ENCODE measurements around the gene KMT2A. TPM values are rescaled to one million over a fixed set of nuclear protein-coding genes. Genes with fewer than 3 reads are reported as not detected.

KMT2A gene
- total and polyA plus RNA-seq, 8 donors, result 4.5 to 98.2 (median 25.9) TPM

DNA sequence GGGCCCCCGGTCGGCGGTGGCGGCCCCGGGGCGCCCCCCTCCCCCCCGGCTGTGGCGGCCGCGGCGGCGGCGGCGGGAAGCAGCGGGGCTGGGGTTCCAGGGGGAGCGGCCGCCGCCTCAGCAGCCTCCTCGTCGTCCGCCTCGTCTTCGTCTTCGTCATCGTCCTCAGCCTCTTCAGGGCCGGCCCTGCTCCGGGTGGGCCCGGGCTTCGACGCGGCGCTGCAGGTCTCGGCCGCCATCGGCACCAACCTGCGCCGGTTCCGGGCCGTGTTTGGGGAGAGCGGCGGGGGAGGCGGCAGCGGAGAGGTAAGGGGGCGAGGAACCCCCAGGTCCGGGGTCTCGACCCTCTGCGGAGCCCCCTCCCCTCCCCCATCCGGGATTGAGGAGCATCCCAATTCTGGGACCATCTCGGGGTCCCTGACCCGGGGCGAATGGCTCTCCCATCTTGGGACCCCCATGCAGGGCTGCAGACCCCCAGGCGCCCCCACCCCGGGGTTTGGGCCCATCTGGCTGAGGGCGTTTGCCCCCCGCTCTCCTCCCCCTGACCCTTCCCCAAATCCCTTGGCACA is 431 bp downstream of the KMT2A start:
- DNase-seq, result peak in 1 of 2 donors; percentile 67

DNA sequence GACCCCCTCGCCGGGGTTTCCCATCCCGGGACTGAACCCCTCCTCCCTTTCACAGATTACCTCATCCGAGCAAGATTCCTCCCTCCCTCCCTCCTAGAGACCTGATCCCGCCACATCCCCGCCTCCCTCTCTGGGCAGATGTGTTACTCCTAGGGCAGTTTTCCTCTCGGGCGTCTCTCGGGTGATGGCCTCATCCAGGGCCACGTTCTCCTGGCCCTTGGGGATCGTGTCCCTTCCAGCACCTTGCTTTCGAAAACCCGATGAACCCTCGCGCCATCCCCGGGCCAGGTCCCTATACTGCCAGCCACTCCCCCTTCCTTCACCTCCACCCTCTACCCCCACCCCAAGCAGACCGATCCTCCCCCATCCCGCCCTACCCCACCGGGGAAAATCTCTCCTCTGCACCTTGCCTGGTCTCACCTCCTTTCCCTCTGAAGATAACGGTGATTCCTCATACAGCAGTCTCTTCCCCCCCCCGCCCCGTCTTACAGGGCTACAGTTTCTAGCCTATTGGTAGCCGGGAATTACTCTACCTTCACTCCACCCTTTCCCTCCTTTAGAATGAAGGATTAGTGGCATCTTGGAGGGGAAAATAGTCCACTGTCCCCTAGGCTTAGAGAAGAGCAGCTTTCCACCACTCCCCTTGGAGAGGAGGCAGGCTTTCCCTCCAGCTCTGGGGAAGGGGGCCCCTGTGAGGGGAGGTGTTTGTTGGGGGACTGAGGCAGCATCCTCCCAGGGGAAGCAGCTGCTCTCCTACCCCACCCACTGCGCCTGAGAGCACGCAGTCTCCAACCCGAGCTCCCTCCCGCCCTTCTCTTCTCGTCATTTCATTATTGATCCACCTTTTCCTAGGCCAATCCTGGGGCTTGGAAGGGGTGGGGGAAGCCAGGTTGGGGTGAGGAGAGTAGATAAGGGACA is 1.2 kb downstream of the KMT2A start:
- TF ChIP-seq EP300 (IDR thresholded peaks at IDR 0.05), result no peak
- TF ChIP-seq, protein P1, sequence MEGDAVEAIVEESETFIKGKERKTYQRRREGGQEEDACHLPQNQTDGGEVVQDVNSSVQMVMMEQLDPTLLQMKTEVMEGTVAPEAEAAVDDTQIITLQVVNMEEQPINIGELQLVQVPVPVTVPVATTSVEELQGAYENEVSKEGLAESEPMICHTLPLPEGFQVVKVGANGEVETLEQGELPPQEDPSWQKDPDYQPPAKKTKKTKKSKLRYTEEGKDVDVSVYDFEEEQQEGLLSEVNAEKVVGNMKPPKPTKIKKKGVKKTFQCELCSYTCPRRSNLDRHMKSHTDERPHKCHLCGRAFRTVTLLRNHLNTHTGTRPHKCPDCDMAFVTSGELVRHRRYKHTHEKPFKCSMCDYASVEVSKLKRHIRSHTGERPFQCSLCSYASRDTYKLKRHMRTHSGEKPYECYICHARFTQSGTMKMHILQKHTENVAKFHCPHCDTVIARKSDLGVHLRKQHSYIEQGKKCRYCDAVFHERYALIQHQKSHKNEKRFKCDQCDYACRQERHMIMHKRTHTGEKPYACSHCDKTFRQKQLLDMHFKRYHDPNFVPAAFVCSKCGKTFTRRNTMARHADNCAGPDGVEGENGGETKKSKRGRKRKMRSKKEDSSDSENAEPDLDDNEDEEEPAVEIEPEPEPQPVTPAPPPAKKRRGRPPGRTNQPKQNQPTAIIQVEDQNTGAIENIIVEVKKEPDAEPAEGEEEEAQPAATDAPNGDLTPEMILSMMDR (IDR thresholded peaks at IDR 0.05), result no peak
- no peak for TF ChIP-seq POLR2AphosphoS5 (IDR thresholded peaks at IDR 0.05)
- no peak for TF ChIP-seq POLR2A (IDR thresholded peaks at IDR 0.05)
- H3K9me3 ChIP-seq, result no peaks in the 10 kb centered on the region
- no peaks in the 10 kb centered on the region for H3K36me3 ChIP-seq
- H3K27ac ChIP-seq, result peak overlapping the region; percentile 75 to 96 (median 93)
- peaks cover 36 to 74% (median 71%) of the 10 kb centered on the region in 4 donors for H3K4me1 ChIP-seq
- intact Hi-C loops (cut with DNase I; ENCODE audit: low total_unique reads), result no loop called here
- WGBS, 5 donors, result 1% methylated on average over 27 to 28 of the region's 28 CpGs
- no peaks in the 10 kb centered on the region for H3K27me3 ChIP-seq
- peak in 1 of 2 donors; percentile 84 for DNase-seq
- H3K4me3 ChIP-seq, result peak overlapping the region; percentile 92 to 100 (median 98)

More for the DNA sequence above, 431 bp downstream of the KMT2A start:
- WGBS, 5 donors, result 0 to 7% (median 1%) methylated on average over 3 to 55 of the region's 55 CpGs
- H3K27me3 ChIP-seq, result no peaks in the 10 kb centered on the region
- H3K36me3 ChIP-seq, result no peaks in the 10 kb centered on the region
- no peaks in the 10 kb centered on the region for H3K9me3 ChIP-seq
- peaks cover 28 to 68% (median 64%) of the 10 kb centered on the region in 4 donors for H3K4me1 ChIP-seq
- TF ChIP-seq EP300 (IDR thresholded peaks at IDR 0.05) (no peak), POLR2A (IDR thresholded peaks at IDR 0.05) (no peak), POLR2AphosphoS5 (IDR thresholded peaks at IDR 0.05) (no peak)
- TF ChIP-seq, protein P1 (IDR thresholded peaks at IDR 0.05), result no peak
- intact Hi-C loops (cut with DNase I; ENCODE audit: low total_unique reads), result no loop called here
- peak overlapping the region; percentile 75 to 96 (median 93) for H3K27ac ChIP-seq
- H3K4me3 ChIP-seq, result peak overlapping the region; percentile 92 to 100 (median 98)

DNA sequence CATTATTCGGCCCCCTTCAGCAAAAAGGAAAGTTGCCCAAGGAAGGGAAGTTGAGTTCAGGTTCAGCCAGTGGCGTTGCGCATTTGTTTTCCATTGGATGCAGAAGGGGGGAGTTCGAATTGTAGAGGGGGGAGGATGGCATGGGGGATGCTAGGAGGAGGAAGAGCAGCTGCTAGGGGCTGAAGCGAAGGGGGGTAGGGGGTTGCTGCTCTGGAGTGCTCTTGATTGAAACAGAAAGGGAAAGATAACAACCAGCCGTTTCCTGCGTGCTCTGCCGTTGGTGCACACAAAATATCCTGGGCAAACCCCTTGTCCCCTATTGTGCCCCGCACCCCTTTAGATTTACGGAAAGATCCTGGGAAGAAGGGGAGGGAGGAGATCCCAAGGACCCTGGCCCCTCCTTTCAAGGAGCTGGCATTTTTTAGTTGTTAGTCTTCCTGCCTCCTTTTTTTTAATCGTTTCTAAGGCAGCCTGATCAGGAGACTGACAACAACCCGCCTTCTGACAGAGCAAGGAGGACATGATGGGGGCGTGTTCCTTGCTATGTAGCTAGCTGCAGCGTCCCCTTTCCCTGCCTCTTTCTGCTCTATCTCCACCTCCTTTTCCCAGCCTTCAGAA is 2.1 kb downstream of the KMT2A start:
- peak in 1 of 2 donors; percentile 92 for DNase-seq
- 1 to 3% (median 1%) methylated on average over 14 of the region's 14 CpGs for WGBS, 5 donors
- Histone ChIP-seq H3K4me3 (peak overlapping the region; percentile 92 to 100 (median 98)), H3K9me3 (no peaks in the 10 kb centered on the region), H3K27me3 (no peaks in the 10 kb centered on the region), H3K27ac (peak overlapping the region; percentile 75 to 96 (median 93)), H3K36me3 (no peaks in the 10 kb centered on the region), H3K4me1 (peaks cover 42 to 83% (median 80%) of the 10 kb centered on the region in 4 donors)
- intact Hi-C loops (cut with DNase I; ENCODE audit: low total_unique reads), result no loop called here
- TF ChIP-seq POLR2A (IDR thresholded peaks at IDR 0.05) (no peak), EP300 (IDR thresholded peaks at IDR 0.05) (no peak), POLR2AphosphoS5 (IDR thresholded peaks at IDR 0.05) (no peak)
- TF ChIP-seq, protein P1 (IDR thresholded peaks at IDR 0.05), result no peak

DNA sequence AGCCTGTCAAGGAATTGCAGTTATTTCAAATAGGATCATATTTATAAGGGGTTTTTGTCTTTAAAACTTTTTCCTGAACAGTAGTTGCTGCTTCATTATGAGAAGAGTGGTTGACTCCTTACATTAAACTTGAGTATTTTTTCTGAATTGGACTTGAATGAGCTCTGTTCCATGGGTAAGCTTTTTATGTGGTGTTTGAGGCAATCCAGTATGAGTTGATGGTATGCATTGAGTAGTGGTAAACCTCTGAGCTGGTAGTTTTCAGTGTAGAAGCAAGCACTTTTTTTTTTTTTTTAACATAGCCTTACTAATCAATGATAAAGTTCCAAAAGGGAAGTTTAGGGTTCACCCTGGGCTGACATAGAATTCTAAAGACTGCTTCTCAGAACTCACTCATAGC is 3.4 kb downstream of the KMT2A start:
- TF ChIP-seq EP300 (IDR thresholded peaks at IDR 0.05) (no peak), POLR2A (IDR thresholded peaks at IDR 0.05) (no peak), POLR2AphosphoS5 (IDR thresholded peaks at IDR 0.05) (no peak)
- TF ChIP-seq, protein P1 (IDR thresholded peaks at IDR 0.05), result no peak
- no peak overlapping the region for H3K27ac ChIP-seq
- no peak overlapping the region for H3K4me3 ChIP-seq
- H3K27me3 ChIP-seq, result no peaks in the 10 kb centered on the region
- intact Hi-C loops (cut with DNase I; ENCODE audit: low total_unique reads), result no loop called here
- H3K4me1 ChIP-seq, result peaks cover 42 to 83% (median 82%) of the 10 kb centered on the region in 4 donors
- no peaks in the 10 kb centered on the region for H3K9me3 ChIP-seq
- no peak for DNase-seq
- H3K36me3 ChIP-seq, result peaks cover 0 to 4% (median 0%) of the 10 kb centered on the region in 4 donors
